Myocyte (in vitro differentiated cells): Measurements from ENCODE around the gene MYO7B. TPM values are rescaled to one million over a fixed set of nuclear protein-coding genes. Genes with fewer than 3 reads are reported as not detected.
"Not testable (repeated sequence)": the region's sequence is repeated elsewhere in the genome, so short reads cannot be mapped to it uniquely, and the experiment has no call there.

ENCODE experiments used
- DNase-seq: peaks from one replicate; pipeline ENCODE4 v3.0.0-alpha.2; 2012; ENCODE audit warnings: low read depth
- total RNA-seq: library from RNA; depleted of rRNA; stranded (reverse); fragments of >200 nt; gene quantifications from 2 replicates; pipeline ENCODE4 v1.2.3, GENCODE V29; 2014

MYO7B gene
- total RNA-seq, 1 donor from 2014 or later: not detected

DNA sequence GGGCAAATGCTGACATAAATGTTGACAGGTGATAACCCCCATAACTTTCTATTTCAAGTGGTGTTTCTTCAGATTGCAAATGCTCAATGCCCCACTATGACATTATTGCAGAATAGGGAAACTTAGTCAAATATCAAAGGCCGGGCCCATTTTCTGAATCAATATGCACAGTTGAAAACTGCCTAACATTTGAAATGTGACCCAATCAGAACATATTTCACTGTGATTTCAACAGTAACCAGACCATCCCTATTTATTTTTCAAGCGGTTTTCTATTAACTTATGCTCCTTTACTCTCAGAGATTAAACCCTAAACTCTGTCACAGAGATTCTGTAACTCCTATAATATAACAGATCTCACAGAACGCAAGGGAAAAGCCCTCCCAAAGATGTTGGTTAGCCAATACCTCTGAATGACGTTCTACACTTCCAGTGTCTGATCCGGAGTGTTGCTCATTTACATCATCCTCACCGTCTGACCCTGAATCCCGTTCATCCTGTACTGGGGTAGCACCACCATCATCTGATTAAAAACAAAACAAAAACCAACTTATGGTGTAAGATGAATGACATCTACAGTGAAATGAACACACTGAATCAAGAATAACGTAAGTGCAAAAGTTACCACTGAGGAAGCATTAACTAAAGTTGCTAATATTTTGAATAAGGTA, 12.1 kb upstream of the MYO7B start:
- DNase-seq: no peak

DNA sequence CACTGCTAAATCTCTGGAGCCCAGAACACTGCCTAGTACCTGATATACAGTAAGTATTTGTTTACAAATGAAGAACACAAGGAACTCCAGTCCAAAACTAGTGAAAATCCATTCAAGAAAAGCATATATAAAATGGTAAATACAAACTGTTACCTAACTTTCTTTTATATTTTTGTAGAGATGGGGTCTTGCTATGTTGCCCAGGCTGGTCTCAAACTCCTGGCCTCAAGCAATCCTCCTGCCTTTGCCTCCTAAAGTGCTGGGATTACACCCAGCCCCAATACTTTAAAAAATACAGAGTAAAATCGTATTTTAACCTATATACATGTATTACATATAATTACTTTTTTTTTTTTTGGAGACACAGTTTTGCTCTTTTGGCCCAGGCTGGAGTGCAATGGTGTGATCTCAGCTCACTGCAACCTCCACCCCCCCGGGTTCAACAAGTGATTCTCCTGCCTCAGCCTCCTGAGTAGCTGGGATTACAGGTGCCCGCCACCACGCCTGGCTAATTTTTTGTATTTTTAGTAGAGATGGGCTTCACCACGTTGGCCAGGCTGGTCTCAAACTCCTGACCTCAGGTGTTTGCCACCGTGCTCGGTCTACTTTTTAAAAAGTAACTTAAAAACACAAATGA, 11.2 kb upstream of the MYO7B start:
- DNase-seq: not testable (repeated sequence)

DNA sequence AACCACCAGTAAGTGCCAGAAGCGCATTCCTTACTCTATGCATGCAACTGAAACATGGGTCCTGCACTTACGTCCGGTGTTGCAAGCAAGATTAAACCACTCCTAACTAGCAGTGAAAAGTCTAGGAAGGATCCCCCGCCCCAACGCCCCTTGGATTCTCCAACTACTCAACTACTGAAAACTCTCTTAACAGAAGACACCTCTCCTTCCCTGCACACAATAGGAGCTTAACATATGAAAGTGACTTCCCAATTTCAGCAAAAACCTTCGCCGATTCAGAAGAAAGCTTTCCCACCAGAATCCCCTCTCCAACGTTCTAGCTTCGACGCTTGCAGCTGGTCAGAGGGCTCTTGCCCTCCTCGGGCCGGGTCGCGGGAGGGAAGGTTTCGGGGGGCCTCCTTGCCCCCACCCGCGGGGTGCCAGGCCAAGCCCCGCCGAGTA, 9.8 kb upstream of the MYO7B start:
- peak; percentile 18 for DNase-seq

DNA sequence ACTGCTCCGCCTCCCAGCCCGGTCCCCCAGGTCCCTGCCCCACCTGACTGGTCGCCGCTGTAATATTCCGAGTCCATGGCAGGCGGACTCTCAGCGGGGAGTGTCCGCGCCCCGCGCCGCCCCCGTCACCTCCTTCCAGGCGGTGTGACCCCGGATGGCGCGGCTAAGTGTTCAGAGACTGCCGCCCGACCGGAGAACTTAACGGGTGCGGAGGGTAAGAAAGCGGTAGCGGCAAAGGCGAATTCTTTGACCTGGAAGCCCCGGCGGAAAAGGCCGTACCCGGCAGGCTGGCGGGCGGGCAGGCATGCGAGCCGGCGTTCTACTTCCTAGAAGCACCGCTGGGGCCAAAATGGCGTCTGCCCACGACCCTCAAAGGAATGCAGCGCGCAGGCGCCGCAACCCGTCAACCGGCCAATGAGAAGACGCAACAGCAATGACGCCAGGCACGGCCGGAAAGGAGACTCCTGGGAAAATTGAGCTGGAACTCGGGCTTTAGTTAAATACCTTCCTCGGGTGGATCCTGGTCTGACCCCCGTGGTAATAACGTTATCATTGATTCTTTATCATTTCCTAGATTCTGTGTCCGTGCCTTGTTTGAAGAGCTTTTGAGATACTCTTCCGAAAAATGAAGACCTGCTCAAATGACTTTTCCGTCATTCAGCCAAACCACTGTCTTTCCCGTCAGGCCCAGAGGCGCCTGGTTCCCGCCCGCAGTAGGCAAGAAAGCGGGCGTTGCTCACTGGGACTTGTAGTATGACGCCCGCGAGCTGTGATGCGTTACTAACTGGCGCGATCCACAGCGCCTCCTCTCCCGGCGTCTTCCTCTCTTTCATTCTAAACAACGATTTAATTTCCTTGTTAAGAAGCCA, 9.1 kb upstream of the MYO7B start, which contains the start of gene IWS1:
Gene IWS1 (minus strand): TSS at position 358 of the 869 bp plus-strand sequence. CDS start 281 bp downstream, at position 77.
- DNase-seq: peak; percentile 98

DNA sequence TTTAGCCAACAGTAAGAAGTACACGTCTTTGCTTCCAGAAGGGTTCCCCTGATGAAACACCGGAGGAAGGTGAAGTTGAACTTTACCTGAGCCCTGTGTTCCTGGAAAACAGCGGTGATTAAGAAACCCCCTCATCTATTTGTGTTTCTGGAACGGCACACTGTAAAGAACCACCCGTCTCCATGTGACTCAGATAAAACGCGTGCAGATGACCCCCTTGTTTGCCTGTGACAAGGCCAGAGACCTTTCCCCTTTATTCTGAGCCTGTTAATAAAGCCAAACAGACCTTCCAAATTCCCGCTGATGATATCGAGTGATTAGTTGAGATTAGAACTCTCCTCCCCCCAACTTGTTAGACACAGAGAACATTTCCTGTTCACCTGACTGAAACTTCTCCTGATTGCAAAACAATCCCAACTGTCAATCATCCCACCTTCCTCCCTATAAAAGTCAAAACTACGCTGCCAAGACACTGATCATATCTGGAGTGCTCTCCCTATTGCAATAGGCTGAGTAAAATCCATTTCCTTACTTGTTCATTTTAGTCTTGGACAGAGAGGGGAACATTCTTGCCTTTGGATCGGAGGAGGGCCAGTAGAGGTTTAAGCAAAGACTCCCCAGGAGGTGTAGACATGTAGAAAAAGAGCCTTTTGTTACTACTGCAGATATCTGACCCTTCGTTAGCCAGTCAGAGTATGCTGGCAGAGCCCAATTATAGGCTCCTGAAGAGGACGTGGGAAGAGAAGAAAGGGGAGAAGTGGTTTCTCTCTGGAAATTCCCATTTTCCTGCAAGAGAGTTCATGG, 8.3 kb upstream of the MYO7B start:
- no peak for DNase-seq

DNA sequence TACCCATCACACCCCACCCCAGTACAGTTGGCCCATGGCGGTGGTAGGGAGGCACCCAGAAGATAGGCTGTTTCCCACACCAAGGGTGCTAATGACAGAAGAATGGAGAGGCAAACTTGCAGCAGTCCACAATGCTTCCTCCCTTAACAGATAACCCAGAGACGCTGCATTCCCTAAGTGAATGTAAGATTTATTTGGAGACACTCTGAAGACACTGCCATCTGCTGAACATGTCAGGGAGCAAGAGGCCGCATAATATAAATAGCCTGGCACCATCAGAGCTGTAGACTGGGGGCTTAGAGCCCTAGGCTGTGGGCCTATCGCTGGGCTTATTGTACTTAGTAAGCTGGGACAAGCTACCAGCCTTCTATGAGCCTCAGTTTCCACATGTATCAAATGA, 7.0 kb upstream of the MYO7B start:
- peak; percentile 77 for DNase-seq

DNA sequence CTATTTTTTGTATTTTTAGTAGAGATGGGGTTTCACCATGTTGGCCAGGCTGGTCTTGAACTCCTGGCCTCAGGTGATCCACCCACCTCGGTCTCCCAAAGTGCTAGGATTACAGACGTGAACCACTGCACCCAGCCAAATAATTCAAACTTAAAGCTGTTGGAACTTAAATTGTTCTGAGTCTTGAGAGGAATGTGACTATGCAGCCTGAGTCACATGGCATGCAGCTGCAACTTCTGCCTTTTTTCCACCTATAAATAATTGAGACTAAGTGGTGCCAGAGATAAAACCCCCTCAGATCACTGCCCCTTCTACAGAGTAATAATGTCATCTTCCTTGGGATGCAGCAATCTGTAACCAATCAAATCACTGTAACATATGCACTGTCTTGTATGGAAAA, 6.1 kb upstream of the MYO7B start:
- DNase-seq: not testable (repeated sequence)

DNA sequence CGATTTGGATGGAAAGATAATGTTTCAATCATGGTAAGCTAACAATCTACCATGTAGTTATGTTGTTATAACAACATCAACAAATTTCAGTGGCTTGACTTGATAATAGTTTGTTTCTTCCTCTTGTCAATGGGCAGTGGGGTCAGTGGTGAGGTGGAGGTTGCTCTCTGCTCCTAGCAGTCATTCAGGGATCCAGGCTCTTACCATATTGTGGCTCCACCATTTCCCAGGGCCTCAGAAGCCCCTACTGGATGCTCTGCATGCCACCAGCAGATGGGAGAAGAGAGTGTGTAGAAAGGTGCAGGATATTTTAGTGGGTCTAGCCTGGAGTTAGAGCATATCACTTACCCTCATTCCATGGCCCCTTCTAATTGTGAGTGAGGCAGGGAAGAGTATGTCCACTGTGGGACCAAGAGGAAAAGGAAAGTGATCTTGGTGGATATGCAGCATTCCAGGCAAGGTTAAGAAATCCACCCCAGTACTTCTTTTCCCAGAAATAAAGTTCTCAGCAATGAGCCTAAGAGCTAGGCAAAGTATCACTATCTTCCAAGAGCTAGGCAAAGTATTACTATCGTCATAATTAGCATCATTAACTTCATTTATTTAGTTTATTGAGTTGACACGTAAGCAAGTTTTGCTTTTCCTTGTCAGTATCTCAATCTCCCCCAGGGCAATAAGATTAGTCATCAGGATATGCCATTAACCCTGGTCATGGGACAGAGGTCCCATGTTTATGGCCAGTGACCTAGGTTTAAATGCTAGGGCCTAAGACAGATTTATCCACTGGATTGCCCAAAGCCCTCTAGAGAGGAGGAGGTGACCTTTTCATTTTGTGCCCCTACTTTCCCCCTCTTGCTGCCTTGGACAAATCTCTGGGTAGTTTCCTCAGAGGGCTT, 5.0 kb upstream of the MYO7B start:
- DNase-seq: no peak

DNA sequence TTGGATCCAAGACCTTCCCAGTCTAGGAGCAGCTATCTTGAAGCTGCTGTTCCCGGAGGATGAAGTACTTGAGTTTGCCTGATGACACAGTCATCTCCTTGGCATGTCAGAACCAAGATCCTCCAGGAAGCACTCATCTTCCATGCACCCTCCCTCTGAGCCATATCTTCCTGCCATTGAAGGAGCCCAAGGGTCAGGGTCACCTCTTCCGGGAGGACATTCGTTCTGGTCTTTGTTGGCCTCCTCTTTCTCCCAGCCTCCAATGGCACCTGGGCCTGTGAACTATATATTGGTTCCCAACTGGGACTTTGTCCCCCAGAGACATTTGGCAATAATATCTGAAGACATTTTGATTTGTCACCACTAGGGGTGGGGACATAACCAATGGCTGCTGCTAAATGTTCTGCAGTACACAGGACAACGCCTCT, 4.2 kb upstream of the MYO7B start:
- no peak for DNase-seq

DNA sequence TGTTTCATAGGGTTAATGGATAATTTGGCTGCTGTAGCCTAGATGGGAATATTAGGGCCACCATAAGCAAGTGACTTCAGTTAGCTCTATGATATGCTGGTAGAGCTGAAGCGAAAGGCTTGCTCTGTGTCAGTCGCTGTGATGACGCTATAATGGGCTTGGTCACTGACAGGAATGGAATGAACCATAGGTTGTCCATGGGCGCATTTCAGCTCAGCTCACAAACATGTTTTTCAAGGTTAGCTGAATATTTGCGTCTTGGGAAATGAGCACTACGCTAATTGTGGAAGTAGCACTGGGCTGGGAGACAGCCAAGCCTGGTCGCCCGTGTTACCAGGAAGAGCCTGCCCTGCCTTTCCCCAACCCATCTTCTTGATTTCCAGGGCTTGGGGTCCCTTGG, 3.2 kb upstream of the MYO7B start:
- DNase-seq: no peak

DNA sequence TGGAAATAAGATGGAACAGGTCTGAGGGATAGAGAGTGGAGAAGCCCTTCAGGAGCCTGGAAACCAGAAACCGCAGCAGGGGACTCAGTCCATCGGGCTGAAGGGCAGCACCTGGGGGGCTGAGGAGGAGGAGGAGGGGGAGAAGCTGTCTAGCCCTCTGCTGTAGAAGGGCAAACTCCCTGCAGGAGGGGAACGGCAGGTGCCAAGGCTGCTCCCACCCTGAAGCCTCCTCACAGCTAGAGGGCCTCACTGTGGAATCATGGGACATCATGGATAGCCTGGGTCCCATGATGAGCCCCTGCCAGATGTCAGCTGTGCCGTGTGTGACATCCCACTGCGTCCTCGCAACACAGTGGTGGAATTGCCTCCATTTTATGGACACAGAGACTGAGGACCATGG, 435 bp downstream of the MYO7B start:
- DNase-seq: no peak

DNA sequence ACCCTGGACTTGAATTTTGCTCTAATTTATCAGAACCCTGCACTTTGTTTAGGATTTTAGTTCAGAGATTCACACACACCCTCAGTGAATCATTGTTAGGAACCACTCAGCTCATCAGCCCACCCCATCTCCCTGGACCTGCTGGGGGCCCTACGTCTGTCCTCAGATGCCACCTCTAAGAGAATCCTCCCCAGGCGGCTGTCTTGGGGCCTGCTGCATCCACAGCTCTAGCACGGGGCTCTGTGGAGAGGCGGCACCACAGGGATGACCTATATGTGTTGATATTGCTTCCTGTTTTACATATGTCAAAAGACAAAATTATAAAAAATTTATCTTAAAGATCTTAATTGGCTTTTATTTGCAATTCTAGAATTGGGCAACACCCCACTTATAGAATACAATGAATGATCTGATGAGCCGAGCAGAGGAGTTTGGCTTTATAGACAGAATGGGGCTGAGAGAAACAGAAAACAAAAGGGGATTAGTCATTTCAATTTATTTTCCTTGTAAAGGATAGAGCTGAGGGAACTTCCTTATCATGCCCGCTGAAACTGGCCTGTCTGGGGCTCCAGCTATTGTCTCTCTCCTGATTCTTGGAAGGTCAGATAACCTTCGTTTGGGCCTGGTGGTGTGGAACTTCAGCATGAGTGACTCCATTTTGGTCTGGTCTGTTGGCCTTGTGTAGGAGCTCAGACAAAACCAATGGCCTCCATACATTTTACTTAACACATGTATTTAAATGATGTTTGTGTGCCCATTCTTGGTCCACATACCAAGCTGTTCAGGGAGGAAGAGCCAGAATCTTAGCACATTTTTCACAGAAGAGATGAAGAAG, 1.4 kb downstream of the MYO7B start:
- DNase-seq: no peak

DNA sequence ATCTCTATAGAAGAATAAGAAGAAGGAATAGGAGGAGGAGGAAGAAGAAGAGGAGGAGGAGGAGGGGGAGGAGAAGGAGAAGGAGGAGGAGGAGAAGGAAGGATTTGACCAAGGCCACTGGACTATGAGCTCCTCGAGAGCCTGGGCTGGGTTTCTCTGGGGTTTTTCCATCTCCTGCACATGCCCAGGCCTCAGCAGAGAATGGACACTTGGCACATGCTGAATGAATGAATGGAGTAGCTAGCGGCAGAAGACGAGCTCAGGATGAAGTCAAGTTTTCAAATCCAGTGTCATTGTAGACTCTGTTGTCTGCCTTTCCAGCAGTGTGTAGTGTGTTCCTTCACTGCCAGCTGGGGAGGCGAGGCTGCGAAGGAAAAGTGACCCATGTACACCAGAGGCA, 2.2 kb downstream of the MYO7B start:
- DNase-seq: no peak

DNA sequence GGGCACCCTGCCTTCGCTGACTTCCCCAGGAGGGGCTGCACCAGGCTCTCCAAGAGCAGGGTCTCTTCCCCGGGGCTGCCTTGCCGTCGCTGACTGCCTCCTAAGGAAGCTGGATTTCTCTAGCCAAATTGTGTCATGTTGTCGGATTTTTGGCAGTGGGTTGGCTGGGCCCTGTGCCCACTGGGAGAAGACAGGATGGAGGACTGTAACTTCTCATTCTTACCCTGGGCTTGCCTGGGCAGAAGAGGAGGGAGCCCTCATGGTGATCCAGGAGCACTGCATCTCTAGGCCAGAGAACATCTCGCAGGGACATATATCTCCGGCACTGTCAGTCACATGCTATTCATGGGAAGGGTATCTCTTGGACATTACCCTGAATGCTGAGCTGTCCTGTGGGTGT, 6.3 kb downstream of the MYO7B start:
- no peak for DNase-seq

DNA sequence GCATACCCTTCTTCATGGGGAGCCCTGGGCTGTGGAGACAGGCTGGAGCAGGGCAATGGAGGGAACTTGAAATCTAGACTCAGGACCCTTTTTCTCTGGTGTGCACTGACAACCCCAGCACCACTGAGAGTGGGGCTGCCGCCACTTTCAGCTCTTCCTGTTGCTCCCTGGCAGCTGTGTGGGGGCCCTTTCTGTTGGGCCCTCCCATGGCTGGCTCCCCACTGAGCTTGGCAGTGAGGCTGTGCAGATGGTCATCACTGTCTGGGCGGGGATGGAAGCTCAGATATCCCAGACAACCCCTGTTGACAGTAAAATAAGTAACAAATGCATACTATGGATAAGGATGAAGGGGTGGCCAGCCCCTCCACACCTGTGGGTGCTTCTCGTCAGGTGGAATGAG, 6.7 kb downstream of the MYO7B start:
- no peak for DNase-seq

DNA sequence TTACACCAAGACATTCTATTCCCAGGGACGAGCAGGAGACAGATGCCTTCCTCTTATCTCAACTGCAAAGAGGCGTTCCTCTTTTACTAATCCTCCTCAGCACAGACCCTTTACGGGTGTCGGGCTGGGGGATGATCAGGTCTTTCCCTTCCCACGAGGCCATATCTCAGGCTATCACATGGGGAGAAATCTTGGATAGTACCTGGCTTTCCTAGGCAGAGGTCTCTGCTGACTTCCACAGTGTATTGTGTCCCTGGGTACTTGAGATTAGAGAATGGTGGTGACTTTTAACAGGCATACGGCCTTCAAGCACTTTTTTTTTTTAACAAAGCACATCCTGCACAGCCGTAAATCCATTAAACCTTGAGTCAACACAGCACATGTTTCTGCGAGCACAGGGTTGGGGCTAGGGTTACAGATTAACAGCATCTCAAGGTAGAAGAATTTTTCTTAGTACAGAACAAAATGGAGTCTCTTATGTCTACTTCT, 7.6 kb downstream of the MYO7B start:
- not testable (repeated sequence) for DNase-seq

DNA sequence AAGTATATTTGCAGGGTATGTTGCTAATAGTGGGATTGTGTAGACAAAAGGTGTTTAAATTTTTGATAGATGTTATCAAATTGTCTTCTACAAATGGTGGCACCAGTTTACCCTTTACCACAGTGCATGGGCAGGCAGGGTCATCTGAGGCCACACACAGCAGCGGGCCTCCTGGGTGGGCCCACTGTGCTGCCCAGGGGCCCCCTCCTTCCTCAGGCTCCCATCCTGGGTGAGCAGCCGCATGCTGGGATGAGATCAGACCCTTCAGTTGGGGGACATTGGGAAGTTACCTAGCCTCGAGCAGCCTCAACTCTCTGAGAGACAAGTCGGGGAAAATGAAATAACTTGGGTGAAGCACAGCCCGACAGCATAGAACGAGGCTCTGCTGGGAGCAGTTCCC, 9.7 kb downstream of the MYO7B start:
- no peak for DNase-seq

DNA sequence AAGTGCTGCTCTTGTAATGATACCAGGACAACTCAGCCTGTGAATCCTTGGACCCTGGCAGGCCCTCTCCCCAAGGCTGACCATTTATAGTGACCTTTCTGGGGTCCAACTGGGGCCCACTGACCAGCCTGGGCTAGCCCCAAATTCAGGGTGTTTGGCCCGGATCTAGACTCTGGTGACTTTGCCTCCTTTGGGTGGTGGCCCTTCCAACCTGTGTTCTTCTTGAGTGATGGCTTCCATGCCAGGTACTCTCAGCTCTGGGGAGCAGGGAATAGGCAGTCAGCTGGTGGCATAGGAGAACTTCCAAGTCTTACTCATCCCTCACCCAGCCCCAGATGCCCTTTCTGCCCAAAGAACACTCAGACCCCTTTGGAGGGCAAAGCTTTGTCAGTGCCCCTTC, 10.3 kb downstream of the MYO7B start:
- no peak for DNase-seq

DNA sequence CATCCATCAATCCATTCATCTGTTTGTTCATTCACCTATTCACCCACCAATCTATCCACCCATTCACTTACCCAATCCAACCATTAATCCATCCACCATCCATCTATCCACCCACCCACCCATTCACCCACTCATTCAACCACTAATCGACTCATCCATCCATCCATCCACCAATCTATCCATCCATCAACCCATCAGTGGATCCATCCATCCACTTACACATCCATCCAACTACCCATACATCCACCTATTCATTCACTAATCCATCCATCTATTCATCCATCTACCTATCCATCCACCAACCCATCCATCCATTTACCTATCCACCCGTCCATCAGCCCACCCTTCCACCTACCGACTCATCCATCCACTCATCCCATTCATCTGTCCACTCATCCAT, 11.3 kb downstream of the MYO7B start:
- DNase-seq: no peak
